Stimulated activated CD8-positive, alpha-beta memory T cell treated with anti-CD3 and anti-CD28 coated beads, Interleukin-4, amount 100 ng/mL, for 48 hours (primary cell): ENCODE measurements around the gene MIER2.
"Not testable (repeated sequence)": the region's sequence is repeated elsewhere in the genome, so short reads cannot be mapped to it uniquely, and the experiment has no call there.

Experiments
- DNase-seq: peaks from one replicate; pipeline ENCODE4 v3.0.0-alpha.2; 2020

Gene MIER2

GRCh38 chr19:355536-355935 is 10.9 kb upstream of the MIER2 start:
- not testable (repeated sequence) for DNase-seq

GRCh38 chr19:355134-355533 is 10.5 kb upstream of the MIER2 start:
- DNase-seq: no peak

GRCh38 chr19:351976-352625 is 7.5 kb upstream of the MIER2 start:
- DNase-seq: no peak

- DNase-seq: no peak
Observed at GRCh38 chr19:347946-348861, 3.6 kb upstream of the MIER2 start.

- DNase-seq: no peak
Observed at GRCh38 chr19:345320-345879, 804 bp upstream of the MIER2 start.

GRCh38 chr19:343941-344624 is 513 bp downstream of the MIER2 start:
- DNase-seq: peak; percentile 42

GRCh38 chr19:343451-343931 is 1.1 kb downstream of the MIER2 start:
- no peak for DNase-seq

- DNase-seq: peak; percentile 30
Observed at GRCh38 chr19:342801-343421, 1.7 kb downstream of the MIER2 start.

- no peak for DNase-seq
Observed at GRCh38 chr19:342128-342455, 2.5 kb downstream of the MIER2 start.

GRCh38 chr19:341386-342127 is 3.0 kb downstream of the MIER2 start:
- DNase-seq: no peak

GRCh38 chr19:340620-341385 is 3.8 kb downstream of the MIER2 start:
- no peak for DNase-seq

- DNase-seq: no peak
Observed at GRCh38 chr19:339262-339887, 5.2 kb downstream of the MIER2 start.

GRCh38 chr19:338421-338820 is 6.2 kb downstream of the MIER2 start:
- DNase-seq: no peak

GRCh38 chr19:336067-336614 is 8.5 kb downstream of the MIER2 start:
- DNase-seq: no peak

GRCh38 chr19:335486-336066 is 9.0 kb downstream of the MIER2 start:
- no peak for DNase-seq

GRCh38 chr19:335072-335471 is 9.5 kb downstream of the MIER2 start:
- no peak for DNase-seq

- DNase-seq: no peak
Observed at GRCh38 chr19:334296-335071, 10.1 kb downstream of the MIER2 start.

GRCh38 chr19:330503-330902 is 14.1 kb downstream of the MIER2 start:
- no peak for DNase-seq

GRCh38 chr19:329876-330275 is 14.7 kb downstream of the MIER2 start:
- no peak for DNase-seq
